NCI-H2171 (cell line): Measurements from ENCODE around the gene HTR2A.
A peak's percentile ranks its signal among the peaks of the same experiment; 100 is the strongest.
"Not testable (repeated sequence)": the region's sequence is repeated elsewhere in the genome, so short reads cannot be mapped to it uniquely, and the experiment has no call there.

ENCODE experiments used
- DNase-seq: peaks from one replicate; lab custom pipeline; 2025; lab: John Stamatoyannopoulos, UW

The HTR2A gene

DNA sequence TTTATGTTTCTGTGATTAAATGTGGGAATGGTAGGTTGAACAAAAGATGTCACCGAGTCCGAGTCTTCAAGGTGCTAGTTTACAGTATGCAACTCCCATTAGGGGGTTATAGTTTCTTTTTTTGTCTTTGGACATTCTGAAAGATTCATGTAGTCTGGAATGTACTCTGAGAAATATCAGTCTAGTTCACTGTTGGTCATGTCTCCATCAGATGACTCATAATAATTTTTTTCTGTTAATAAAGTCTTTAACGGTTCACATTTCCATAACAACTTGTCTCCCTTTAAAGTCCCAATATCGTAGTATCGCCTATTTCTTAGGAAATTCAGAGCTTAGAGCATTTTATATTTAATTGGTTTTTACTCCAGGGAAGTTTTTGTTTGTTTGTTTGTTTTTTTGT is 86.4 kb downstream of the HTR2A start:
- DNase-seq, result no peak

DNA sequence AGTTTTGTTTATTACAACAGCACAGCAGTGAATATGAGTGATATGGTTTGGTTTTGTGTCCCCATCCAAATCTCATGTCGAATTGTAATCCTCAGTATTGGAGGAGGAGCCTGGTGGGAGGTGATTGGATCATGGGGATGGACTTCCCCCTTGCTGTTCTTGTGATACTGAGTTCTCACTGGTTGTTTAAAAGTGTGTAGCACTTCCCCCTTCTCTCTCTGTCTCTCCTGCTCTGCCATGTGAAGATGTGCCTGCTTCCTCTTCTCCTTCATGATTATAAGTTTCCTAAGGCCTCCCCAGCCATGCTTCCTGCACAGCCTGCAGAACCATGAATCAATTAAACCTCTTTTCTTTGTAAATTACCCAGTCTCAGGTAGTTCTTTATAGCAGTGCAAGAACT is 91.9 kb downstream of the HTR2A start:
- not testable (repeated sequence) for DNase-seq

DNA sequence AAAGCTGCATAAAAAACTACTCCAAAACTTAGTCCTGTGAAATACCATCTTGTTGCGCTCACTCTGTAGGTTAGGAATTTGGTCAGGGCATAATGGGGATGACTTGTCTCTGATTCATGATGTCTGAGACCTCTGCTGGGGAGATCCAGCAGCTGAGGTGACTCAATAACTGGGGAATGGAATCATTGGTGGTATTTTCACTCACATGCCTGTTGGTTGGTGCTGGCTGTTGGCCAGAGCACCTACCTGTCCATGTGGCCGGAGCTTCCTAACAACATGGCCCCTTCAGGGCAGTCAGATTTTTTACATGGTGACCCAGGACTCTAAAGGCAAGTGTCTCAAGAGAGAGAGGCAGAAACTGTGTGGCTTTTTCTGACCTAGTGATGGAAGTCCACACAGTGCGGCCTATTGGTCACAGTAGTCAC is 92.5 kb downstream of the HTR2A start:
- DNase-seq, result no peak

DNA sequence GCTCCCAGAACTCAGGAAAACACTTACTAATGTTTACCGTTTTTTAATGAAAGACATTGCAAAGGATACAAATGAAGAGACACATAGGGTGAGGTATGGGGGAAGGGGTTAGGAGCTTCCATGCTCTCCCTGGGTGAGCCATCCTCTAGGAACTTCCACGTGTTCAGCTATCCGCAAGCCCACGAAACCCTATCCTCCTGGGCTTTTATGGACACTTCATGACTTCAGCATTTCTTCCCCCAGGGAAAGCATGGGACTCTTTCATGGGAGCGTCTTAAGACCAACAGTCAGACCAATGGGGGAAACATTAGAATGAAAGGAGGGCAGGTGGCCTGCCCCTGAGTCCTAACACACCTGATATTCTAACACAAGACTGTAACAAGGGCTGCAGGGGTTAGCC is 93.3 kb downstream of the HTR2A start:
- no peak for DNase-seq

DNA sequence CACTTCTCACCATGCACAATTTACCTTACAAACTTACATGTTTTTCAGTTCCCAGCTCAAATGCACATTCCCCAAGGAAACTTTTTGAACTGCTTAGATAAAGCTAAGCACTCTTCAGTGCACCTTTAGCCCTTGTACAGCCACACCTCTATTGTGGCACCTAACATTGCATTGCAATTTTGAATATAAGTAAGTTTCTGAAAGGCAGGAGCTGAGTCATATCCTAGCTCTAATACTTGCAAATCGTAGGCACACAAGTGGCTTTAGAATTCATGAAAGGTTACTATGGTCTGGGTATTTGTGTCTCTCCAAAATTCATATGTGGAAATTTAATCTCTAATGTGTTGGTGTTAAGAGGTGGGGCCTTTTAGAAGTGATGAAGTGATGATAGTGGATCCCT is 95.0 kb downstream of the HTR2A start:
- no peak for DNase-seq

DNA sequence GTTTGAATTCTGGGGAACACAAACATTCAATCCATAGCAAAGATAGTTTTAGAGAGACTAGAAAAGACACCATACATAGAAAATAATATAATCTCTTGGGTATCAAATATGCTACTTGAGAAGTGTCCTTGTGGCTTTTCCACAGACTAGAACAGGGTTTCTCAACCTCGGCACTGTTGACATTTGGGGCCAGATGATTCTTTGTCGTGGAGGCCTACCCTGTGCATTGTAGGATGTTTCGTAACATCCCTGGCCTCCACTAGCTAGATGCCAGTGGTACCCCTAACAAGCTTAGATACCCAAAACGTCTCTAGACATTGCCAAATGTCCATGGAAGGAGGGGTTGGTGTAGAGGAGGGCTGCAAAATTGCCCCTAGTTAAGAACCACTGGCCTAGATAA is 97.7 kb downstream of the HTR2A start:
- DNase-seq, result no peak

DNA sequence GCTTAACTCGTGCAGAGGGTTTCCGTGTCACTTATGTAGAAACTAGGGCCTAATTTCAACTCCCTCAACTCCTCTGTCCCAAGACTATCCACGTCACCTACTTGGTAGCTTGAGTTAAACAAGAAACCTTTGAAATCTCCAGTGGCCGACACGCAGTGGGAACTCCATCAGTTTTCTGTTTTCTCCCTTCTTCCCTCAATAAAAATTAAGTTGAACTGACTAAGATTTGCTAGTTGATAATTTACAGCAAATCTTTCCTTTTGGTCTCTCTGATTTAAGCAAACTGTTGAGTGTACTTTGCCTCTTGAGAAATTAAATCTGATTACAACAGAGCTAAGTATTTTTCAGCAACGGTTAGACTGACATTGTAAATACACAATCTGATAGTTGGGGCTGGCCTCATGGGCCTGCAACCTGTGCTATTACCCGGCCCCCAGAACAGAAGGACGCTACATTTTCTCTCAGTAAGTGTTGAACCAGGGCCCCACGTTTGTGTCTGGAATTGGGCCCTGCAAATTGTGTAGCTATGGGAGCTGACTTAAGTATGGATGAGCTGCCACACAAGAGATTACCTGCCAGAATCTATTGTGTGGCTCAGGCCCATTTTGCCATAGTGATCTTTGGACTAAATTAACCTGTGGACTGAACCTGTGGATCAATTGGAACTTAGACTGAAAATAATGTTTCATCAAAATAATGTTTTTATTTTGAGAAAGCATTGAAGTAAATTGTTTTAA is 99.2 kb downstream of the HTR2A start:
- DNase-seq, result no peak

DNA sequence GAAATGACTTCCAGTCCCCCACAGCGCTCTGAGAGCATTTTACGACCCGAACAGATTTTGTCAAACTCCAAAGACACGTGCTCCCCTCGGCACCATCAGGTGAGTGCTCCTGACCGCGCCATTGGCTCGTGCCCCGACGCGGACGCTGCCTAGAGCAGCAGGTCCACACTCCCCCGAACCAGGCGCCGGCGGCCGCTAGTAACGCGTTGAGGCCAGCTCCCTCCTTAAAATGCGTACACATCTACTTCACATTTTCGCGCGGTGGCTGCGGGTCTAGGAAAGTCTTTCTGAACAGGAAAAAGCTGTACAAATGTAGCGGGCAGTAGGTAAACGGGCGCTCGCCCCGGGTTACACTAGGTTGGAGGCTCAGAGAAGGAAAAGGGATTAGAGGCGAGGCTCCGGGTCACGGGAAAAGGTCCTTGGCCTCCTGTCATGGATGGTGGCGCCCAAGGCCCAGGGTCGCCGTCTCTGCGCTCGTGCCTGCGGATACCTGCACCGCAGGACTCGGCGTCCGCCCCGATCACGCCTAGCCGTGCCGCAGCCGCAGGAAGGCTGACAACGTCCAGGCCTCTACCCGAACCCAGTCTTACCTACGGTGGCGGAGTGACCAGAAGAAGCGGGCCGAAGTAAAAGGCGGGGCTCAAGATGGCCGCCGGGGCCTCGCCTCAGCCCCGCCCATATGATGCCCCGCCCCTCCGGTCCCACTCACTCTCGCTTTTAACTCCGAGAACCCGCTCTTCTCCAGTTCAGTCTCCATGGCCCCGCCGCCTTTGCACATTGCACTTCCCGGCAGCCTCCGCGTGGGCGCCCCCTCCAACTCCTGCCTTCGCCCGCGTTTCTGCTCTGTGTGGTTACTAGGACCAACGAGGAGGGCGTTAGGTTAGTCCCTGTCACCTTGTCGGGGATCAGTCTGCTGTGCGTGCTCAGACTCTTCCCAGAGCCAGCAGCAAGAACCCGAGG is 100.1 kb downstream of the HTR2A start, which contains the start of gene ESD:
TSS of gene ESD (minus strand) at position 647 of the 960 bp plus-strand sequence. CDS start 5,748 bp downstream, outside the sequence.
- DNase-seq, result peak; percentile 68

DNA sequence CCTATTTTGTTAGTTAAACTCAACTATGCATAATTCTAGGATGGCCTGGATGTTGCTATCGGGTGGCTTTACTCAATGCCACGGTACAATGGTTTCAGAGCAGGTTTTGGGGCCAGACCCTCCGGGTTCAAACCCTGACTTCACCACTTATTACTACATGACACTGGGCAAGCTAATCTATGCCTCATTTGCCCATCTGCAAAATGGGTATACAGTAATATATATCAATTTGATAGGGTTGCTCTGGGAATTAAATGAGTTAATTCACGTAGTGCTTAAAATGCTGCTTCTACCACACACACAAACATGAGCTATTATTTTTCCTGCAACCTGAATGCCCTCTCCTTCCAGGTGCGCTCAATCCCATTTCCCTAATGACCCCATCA is 100.7 kb downstream of the HTR2A start:
- DNase-seq, result no peak

DNA sequence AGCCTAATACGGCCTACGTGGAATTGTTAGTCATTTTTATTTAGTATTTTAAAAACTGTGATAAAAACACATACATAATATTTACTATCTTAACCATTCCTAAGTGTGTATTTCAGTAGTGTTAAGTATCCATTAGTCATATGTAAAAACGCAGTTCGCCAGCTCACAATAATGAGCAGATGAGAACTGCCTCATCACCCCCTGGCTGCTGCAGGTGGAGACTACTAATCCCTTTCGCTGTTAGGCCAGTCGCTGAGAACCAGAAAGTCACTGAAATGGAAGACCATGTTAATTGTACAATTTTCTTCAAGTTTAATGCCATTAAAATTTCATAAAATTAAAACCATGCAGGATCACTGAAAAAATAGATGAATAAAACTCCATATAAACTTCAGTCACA is 101.5 kb downstream of the HTR2A start:
- no peak for DNase-seq

DNA sequence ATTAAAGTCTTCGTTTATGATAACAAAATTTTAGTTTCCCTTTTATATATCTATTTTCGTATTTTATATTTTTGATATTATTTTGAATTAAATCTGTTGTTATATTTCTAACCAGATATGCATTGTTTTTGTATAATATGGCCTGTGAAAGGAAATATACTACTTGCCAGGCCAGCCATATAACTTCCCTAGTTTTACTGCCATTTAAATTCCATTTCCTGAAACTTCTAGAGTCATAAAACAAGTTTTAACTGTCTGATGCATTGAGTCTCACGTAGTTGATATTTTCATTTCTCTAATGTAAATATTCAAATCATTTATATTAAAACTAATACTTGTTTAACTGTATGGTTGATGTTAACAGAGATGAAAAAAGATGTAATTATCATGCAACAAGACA is 113.3 kb downstream of the HTR2A start:
- DNase-seq, result no peak

DNA sequence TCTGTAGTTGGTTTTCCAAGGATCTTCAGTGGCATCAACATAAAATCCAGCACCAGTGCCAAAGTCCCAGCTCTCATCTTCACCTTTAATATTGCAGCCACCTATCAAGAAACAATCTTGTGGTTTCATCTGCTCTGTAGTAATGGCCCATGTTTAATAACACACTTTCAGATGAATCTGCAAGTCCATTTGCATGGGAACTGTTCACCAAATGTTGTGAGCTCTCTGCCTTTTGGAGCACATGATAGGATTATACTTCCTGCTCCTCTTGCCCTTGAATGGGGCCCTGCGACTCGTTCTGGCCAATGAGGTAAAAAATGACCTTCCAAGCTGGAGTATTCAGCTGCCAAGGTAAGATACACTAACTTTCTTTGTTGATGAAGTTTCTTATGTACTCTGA is 114.2 kb downstream of the HTR2A start:
- DNase-seq, result no peak

DNA sequence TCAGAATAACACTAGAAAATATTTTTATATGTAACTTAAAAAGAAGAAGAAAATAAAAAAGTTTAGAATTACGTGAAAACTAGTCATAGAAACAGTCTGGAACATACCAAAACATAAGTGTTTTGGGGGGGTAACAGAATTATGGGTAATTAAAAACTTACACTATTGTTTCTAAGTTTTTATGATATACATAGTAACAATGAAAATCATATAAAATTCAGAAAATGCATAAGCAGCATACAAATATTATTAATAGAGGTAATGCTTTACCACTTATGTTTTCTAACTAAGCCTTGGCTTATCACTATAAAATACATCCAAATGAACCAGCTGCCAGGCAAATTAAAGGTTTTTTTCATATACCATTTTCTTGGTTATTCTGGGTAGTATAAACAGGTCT is 114.8 kb downstream of the HTR2A start:
- DNase-seq, result no peak
